Mesenchymal stem cell (in vitro differentiated cells and primary cell): Measurements from ENCODE around the gene PRR36.
A peak's percentile ranks its signal among the peaks of the same experiment; 100 is the strongest.

Experiments used
- DNase-seq: peaks from one replicate; pipeline ENCODE4 v3.0.0-alpha.2; 2013
- H2AFZ ChIP-seq: one replicate; pipeline ENCODE4 v1.6.1; 2013; ENCODE audit warnings: low read depth, mild to moderate bottlenecking, control low read depth, inconsistent platforms, low read length, moderate library complexity
- H2AK5ac ChIP-seq: 2 replicates; pipeline ENCODE4 v1.6.1; 2013; ENCODE audit warnings: low read length, moderate library complexity, mild to moderate bottlenecking, inconsistent platforms; ENCODE audit not compliant: severe bottlenecking
- H2BK120ac ChIP-seq: one replicate; pipeline ENCODE4 v1.6.1; 2013; ENCODE audit warnings: low read depth, mild to moderate bottlenecking, inconsistent platforms, low read length, moderate library complexity
- H2BK12ac ChIP-seq, 2 experiments: one replicate each; pipeline ENCODE4 v1.6.1; 2013; ENCODE audit warnings: inconsistent platforms in 2 of 2, low read length in 2 of 2, mild to moderate bottlenecking in 2 of 2, moderate library complexity in 2 of 2, control low read depth in 1 of 2
- H2BK15ac ChIP-seq: one replicate; pipeline ENCODE4 v1.6.1; 2013; ENCODE audit warnings: mild to moderate bottlenecking, low read depth, inconsistent platforms; ENCODE audit not compliant: poor library complexity, severe bottlenecking
- H2BK5ac ChIP-seq: 2 replicates; pipeline ENCODE4 v1.6.1; 2013; ENCODE audit warnings: low read depth, mild to moderate bottlenecking, low read length, control low read depth, inconsistent platforms; ENCODE audit not compliant: poor library complexity, severe bottlenecking
- H3K14ac ChIP-seq, 2 experiments: one replicate each; pipeline ENCODE4 v1.6.1; 2013; ENCODE audit warnings: inconsistent platforms in 2 of 2, low read length in 2 of 2, control low read depth in 1 of 2, mild to moderate bottlenecking in 1 of 2, moderate library complexity in 1 of 2
- H3K18ac ChIP-seq, 2 experiments: one replicate each; pipeline ENCODE4 v1.6.1; 2013; ENCODE audit warnings: inconsistent platforms in 2 of 2, low read length in 2 of 2, control low read depth in 1 of 2, low read depth in 1 of 2, mild to moderate bottlenecking in 1 of 2
- H3K23ac ChIP-seq, 2 experiments: one replicate each; pipeline ENCODE4 v1.6.1; 2013; ENCODE audit warnings: inconsistent platforms in 2 of 2, low read length in 2 of 2, mild to moderate bottlenecking in 2 of 2, moderate library complexity in 2 of 2, control low read depth in 1 of 2
- H3K27ac ChIP-seq: 2 replicates; pipeline ENCODE4 v1.5.1; 2013; ENCODE audit warnings: mild to moderate bottlenecking, moderate library complexity, low read length, control low read depth, inconsistent platforms; ENCODE audit not compliant: poor library complexity, severe bottlenecking
- H3K27me3 ChIP-seq, 2 experiments: 2 replicates each; pipeline versions ENCODE4 v1.6.1 to v1.7.0; 2013; ENCODE audit warnings: low read length in 2 of 2, mild to moderate bottlenecking in 2 of 2, moderate library complexity in 2 of 2, control low read depth in 1 of 2, inconsistent platforms in 1 of 2; ENCODE audit not compliant: control insufficient read depth in 1 of 2, insufficient read depth in 1 of 2
- H3K36me3 ChIP-seq, 2 experiments: 2 replicates each; pipeline versions ENCODE4 v1.6.1 to v1.7.0; 2013; ENCODE audit warnings: low read length in 2 of 2, control low read depth in 1 of 2, inconsistent platforms in 1 of 2, low read depth in 1 of 2, mild to moderate bottlenecking in 1 of 2; ENCODE audit not compliant: insufficient read depth in 2 of 2, control insufficient read depth in 1 of 2
- H3K4ac ChIP-seq, 2 experiments: one replicate each; pipeline ENCODE4 v1.6.1; 2013; ENCODE audit warnings: inconsistent platforms in 2 of 2, low read length in 2 of 2, mild to moderate bottlenecking in 2 of 2, moderate library complexity in 2 of 2, control low read depth in 1 of 2, low read depth in 1 of 2
- H3K4me1 ChIP-seq: 2 replicates; pipeline ENCODE4 v1.6.1; 2013; ENCODE audit warnings: low read depth, low read length, control low read depth; ENCODE audit not compliant: control insufficient read depth, insufficient read depth
- H3K4me2 ChIP-seq: 2 replicates; pipeline ENCODE4 v1.6.1; 2013; ENCODE audit warnings: low read length, mild to moderate bottlenecking, inconsistent platforms; ENCODE audit not compliant: poor library complexity, severe bottlenecking
- H3K4me3 ChIP-seq, 2 experiments: 2 replicates each; pipeline versions ENCODE4 v1.5.1 to v1.7.0; 2013; ENCODE audit warnings: low read length in 2 of 2, mild to moderate bottlenecking in 2 of 2, control low read depth in 1 of 2, low read depth in 1 of 2; ENCODE audit not compliant: insufficient read depth in 1 of 2
- H3K79me1 ChIP-seq: replicated peaks from 2 replicates; pipeline ENCODE4 v1.6.1; 2013; ENCODE audit warnings: mild to moderate bottlenecking, control low read depth, low read length, inconsistent platforms; ENCODE audit not compliant: poor library complexity, severe bottlenecking
- H3K9ac ChIP-seq: 2 replicates; pipeline ENCODE4 v1.7.0; 2013; ENCODE audit warnings: mild to moderate bottlenecking, low read length, moderate library complexity
- H3K9me3 ChIP-seq: 2 replicates; pipeline ENCODE4 v1.7.0; 2013; ENCODE audit warnings: mild to moderate bottlenecking, low read length; ENCODE audit not compliant: control insufficient read depth
- H4K8ac ChIP-seq: one replicate; pipeline ENCODE4 v1.6.1; 2013; ENCODE audit warnings: inconsistent platforms, mild to moderate bottlenecking, low read length, moderate library complexity
- H4K91ac ChIP-seq: one replicate; pipeline ENCODE4 v1.6.1; 2013; ENCODE audit warnings: mild to moderate bottlenecking, low read length, inconsistent platforms
- WGBS: methylation state at CpG from one replicate; pipeline ENCODE4 v1.1.7; 2013; ENCODE audit warnings: mixed read lengths; 5-methylcytosine and 5-hydroxymethylcytosine counted together

Gene PRR36

GRCh38 chr19:7863971-7864689, 10.1 kb downstream of the PRR36 start:
- Histone ChIP-seq H2BK15ac (no peak overlapping the region), H4K8ac (no peak overlapping the region), H3K27ac (no peak overlapping the region), H2BK5ac (no peak overlapping the region), H2AFZ (no peak overlapping the region), H3K4me1 (peaks cover 27% of the 10 kb centered on the region), H3K4ac (no peak overlapping the region), H3K18ac (no peak overlapping the region), H2AK5ac (no peak overlapping the region), H3K4me2 (no peak overlapping the region), H3K9me3 (no peaks in the 10 kb centered on the region), H4K91ac (no peak overlapping the region), H2BK120ac (no peak overlapping the region), H3K23ac (no peak overlapping the region), H3K9ac (no peak overlapping the region), H3K27me3 (peaks cover 17 to 31% of the 10 kb centered on the region in 2 experiments), H2BK12ac (no peak overlapping the region), H3K14ac (no peak overlapping the region), H3K79me1 (no peaks in the 10 kb centered on the region), H3K36me3 (peaks cover 0 to 34% of the 10 kb centered on the region in 2 experiments), H3K4me3 (no peak overlapping the region)
- WGBS, result 80% methylated on average over 21 of the region's 21 CpGs
- no peak for DNase-seq

GRCh38 chr19:7863157-7863970, 10.8 kb downstream of the PRR36 start:
- Histone ChIP-seq H3K23ac (no peak overlapping the region), H3K4ac (no peak overlapping the region), H2BK15ac (no peak overlapping the region), H3K14ac (peak overlapping the region in 1 of 2 experiments; percentile 79), H2AK5ac (no peak overlapping the region), H2BK12ac (no peak overlapping the region), H3K36me3 (peaks cover 0 to 35% of the 10 kb centered on the region in 2 experiments), H3K4me1 (peaks cover 19% of the 10 kb centered on the region), H3K4me3 (no peak overlapping the region), H3K79me1 (no peaks in the 10 kb centered on the region), H2BK5ac (no peak overlapping the region), H4K91ac (no peak overlapping the region), H3K27me3 (peaks cover 17 to 27% of the 10 kb centered on the region in 2 experiments), H2AFZ (no peak overlapping the region), H2BK120ac (no peak overlapping the region), H3K4me2 (peak overlapping the region; percentile 31), H3K27ac (no peak overlapping the region), H3K9me3 (no peaks in the 10 kb centered on the region), H4K8ac (no peak overlapping the region), H3K9ac (no peak overlapping the region), H3K18ac (no peak overlapping the region)
- WGBS, result 35% methylated on average over 79 of the region's 83 CpGs
- DNase-seq, result no peak

DNA sequence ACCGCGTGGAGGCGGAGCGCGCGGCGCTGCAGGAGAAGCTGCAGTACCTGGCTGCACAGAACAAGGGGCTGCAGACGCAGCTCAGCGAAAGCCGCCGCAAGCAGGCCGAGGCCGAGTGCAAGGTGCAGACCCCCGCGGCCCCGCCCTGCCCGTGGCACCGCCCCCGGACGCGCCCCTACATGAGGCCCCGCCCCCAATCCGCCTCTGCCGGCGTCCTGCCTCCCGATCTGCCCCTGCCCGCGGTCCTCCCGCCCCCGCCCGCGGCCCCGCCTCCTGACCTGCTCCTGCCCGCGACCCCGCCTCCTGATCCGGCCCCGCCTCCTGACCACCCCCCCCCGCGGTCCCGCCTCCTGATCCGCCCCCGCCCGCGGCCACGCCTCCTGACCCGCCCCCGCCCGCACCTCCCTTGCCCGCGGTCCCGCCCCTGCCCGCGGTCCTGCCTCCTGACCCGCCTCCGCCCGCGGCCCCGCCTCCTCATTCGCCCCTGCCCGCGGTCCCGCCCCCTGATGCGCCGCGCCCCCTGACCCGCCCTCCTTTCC, 11.7 kb downstream of the PRR36 start:
- Histone ChIP-seq H2BK5ac (no peak overlapping the region), H3K27me3 (peaks cover 17 to 21% of the 10 kb centered on the region in 2 experiments), H3K4ac (no peak overlapping the region), H4K8ac (no peak overlapping the region), H3K4me3 (peak overlapping the region in 1 of 2 experiments; percentile 44), H2AK5ac (no peak overlapping the region), H2BK15ac (no peak overlapping the region), H4K91ac (no peak overlapping the region), H3K14ac (no peak overlapping the region), H3K9me3 (no peaks in the 10 kb centered on the region), H3K18ac (peak overlapping the region in 1 of 2 experiments; percentile 51), H3K4me1 (peaks cover 18% of the 10 kb centered on the region), H3K4me2 (peak overlapping the region; percentile 67), H3K79me1 (no peaks in the 10 kb centered on the region), H3K9ac (no peak overlapping the region), H2BK12ac (no peak overlapping the region), H2BK120ac (no peak overlapping the region), H3K23ac (no peak overlapping the region), H3K27ac (no peak overlapping the region), H3K36me3 (peaks cover 0 to 35% of the 10 kb centered on the region in 2 experiments), H2AFZ (no peak overlapping the region)
- peak; percentile 67 for DNase-seq
- 4% methylated on average over 15 of the region's 67 CpGs for WGBS
